Suprapubic skin (tissue), 4 donors: ENCODE measurements around the gene TGM1. TPM values are rescaled to one million over a fixed set of nuclear protein-coding genes. Genes with fewer than 3 reads are reported as not detected.
"Not testable (repeated sequence)": the region's sequence is repeated elsewhere in the genome, so short reads cannot be mapped to it uniquely, and the experiment has no call there.

Source experiments
- DNase-seq, 2 donors: peaks; one replicate each; pipeline ENCODE4 v3.0.0-alpha.2; 2019; ENCODE audit warnings: low spot score in 2 of 2
- H3K27ac ChIP-seq: fragments of 200-600 bp; sonication (generic); one replicate; pipeline ENCODE4 v1.5.1; 2019
- H3K27me3 ChIP-seq: fragments of 200-600 bp; sonication (generic); one replicate; pipeline ENCODE4 v1.5.1; 2019
- H3K36me3 ChIP-seq: fragments of 200-600 bp; sonication (generic); one replicate; pipeline ENCODE4 v1.5.1; 2019
- H3K4me1 ChIP-seq: fragments of 200-600 bp; sonication (generic); one replicate; pipeline ENCODE4 v1.5.1; 2019
- H3K4me3 ChIP-seq: fragments of 200-600 bp; sonication (generic); one replicate; pipeline ENCODE4 v1.5.1; 2019; ENCODE audit warnings: mild to moderate bottlenecking
- H3K9me3 ChIP-seq: fragments of 200-600 bp; sonication (generic); one replicate; pipeline ENCODE4 v1.5.1; 2019
- CTCF ChIP-seq, 2 donors: fragments of 200-600 bp in 1 of 2; fragments of 450-650 bp in 1 of 2; sonication (generic) in 1 of 2; IDR thresholded peaks; one replicate each; pipeline ENCODE4 v1.5.1; 2016 to 2019; ENCODE audit warnings: antibody characterized with exemption in 2 of 2, mild to moderate bottlenecking in 1 of 2, moderate library complexity in 1 of 2
- EP300 ChIP-seq: sonication (generic); formaldehyde crosslinking; IDR thresholded peaks from one replicate; pipeline ENCODE4 v1.6.1; 2017; ENCODE audit warnings: antibody characterized with exemption
- POLR2A ChIP-seq, 2 donors: fragments of 450-650 bp; IDR thresholded peaks; one replicate each; pipeline ENCODE4 v1.6.1; 2017; ENCODE audit warnings: antibody characterized with exemption in 2 of 2, mild to moderate bottlenecking in 2 of 2, moderate library complexity in 2 of 2
- POLR2AphosphoS5 ChIP-seq, 3 donors: sonication (generic); formaldehyde crosslinking; IDR thresholded peaks; one replicate each; pipeline ENCODE4 v1.6.1; 2017; ENCODE audit warnings: antibody characterized with exemption in 3 of 3
- WGBS: methylation state at CpG from one replicate; pipeline ENCODE4 v1.1.5; 2018; 5-methylcytosine and 5-hydroxymethylcytosine counted together
- total RNA-seq, 4 donors: library from RNA; depleted of rRNA; stranded (reverse); fragments of >200 nt; gene quantifications; one replicate each; pipeline ENCODE4 v1.1.0, GENCODE V29; 2016

The TGM1 gene
- total RNA-seq, 4 donors from 2014 or later, result 127 to 144 (median 130) TPM

- H3K36me3 ChIP-seq, result peaks cover 8% of the 10 kb centered on the region
- no peaks in the 10 kb centered on the region for H3K27me3 ChIP-seq
- H3K27ac ChIP-seq, result no peak overlapping the region
- H3K4me1 ChIP-seq, result peaks cover 10% of the 10 kb centered on the region
- WGBS, result 94% methylated on average over 3 of the region's 3 CpGs
- H3K9me3 ChIP-seq, result no peaks in the 10 kb centered on the region
- TF ChIP-seq POLR2AphosphoS5 (IDR thresholded peaks at IDR 0.05) (no peak), CTCF (IDR thresholded peaks at IDR 0.05) (no peak), POLR2A (IDR thresholded peaks at IDR 0.05) (no peak), EP300 (no peak)
- no peak overlapping the region for H3K4me3 ChIP-seq
- DNase-seq, result no peak
Measured at GRCh38 chr14:24246765-24247212, 16.2 kb downstream of the TGM1 start.

GRCh38 chr14:24245350-24245749 lies 17.6 kb downstream of the TGM1 start:
- 95% methylated on average over 11 of the region's 11 CpGs for WGBS
- DNase-seq, H3K9me3 ChIP-seq, H3K27me3 ChIP-seq, H3K4me3 ChIP-seq, H3K27ac ChIP-seq: not testable (repeated sequence)
- Histone ChIP-seq H3K36me3 (peaks cover 10% of the 10 kb centered on the region), H3K4me1 (peaks cover 25% of the 10 kb centered on the region)

GRCh38 chr14:24243336-24243836 lies 19.6 kb downstream of the TGM1 start:
- Histone ChIP-seq H3K4me1 (peaks cover 41% of the 10 kb centered on the region), H3K27ac (peak overlapping the region; percentile 100), H3K27me3 (no peaks in the 10 kb centered on the region), H3K36me3 (peaks cover 24% of the 10 kb centered on the region), H3K9me3 (no peaks in the 10 kb centered on the region), H3K4me3 (peak overlapping the region; percentile 80)
- no peak for TF ChIP-seq POLR2A (IDR thresholded peaks at IDR 0.05)
- TF ChIP-seq EP300, result no peak
- TF ChIP-seq POLR2AphosphoS5 (IDR thresholded peaks at IDR 0.05), result no peak
- no peak for TF ChIP-seq CTCF (IDR thresholded peaks at IDR 0.05)
- DNase-seq, result no peak
- WGBS, result 51% methylated on average over 10 of the region's 10 CpGs

GRCh38 chr14:24241829-24242443 lies 21.0 kb downstream of the TGM1 start:
- WGBS, result under 1% methylated on average over 24 of the region's 39 CpGs
- H3K27ac ChIP-seq, result peak overlapping the region; percentile 100
- H3K27me3 ChIP-seq, result no peaks in the 10 kb centered on the region
- no peaks in the 10 kb centered on the region for H3K9me3 ChIP-seq
- peak; percentile 96 for DNase-seq
- H3K4me1 ChIP-seq, result peaks cover 41% of the 10 kb centered on the region
- H3K36me3 ChIP-seq, result peaks cover 39% of the 10 kb centered on the region
- peak overlapping the region; percentile 80 for H3K4me3 ChIP-seq
- TF ChIP-seq EP300 (no peak), CTCF (IDR thresholded peaks at IDR 0.05) (peak; percentile 22 to 68), POLR2AphosphoS5 (IDR thresholded peaks at IDR 0.05) (no peak)

- Histone ChIP-seq H3K27me3 (no peaks in the 10 kb centered on the region), H3K4me1 (peaks cover 47% of the 10 kb centered on the region), H3K27ac (no peak overlapping the region), H3K4me3 (no peak overlapping the region), H3K36me3 (peaks cover 53% of the 10 kb centered on the region), H3K9me3 (no peaks in the 10 kb centered on the region)
- TF ChIP-seq CTCF (IDR thresholded peaks at IDR 0.05), result no peak
- no peak for TF ChIP-seq EP300
- no peak for TF ChIP-seq POLR2AphosphoS5 (IDR thresholded peaks at IDR 0.05)
- 88% methylated on average over 9 of the region's 9 CpGs for WGBS
- no peak for DNase-seq
Measured at GRCh38 chr14:24240110-24240918, 22.7 kb downstream of the TGM1 start.
